ENCODE results near the gene POLRMT.
"Not testable (repeated sequence)": the region's sequence is repeated elsewhere in the genome, so short reads cannot be mapped to it uniquely, and the experiment has no call there.

The POLRMT gene

DNA sequence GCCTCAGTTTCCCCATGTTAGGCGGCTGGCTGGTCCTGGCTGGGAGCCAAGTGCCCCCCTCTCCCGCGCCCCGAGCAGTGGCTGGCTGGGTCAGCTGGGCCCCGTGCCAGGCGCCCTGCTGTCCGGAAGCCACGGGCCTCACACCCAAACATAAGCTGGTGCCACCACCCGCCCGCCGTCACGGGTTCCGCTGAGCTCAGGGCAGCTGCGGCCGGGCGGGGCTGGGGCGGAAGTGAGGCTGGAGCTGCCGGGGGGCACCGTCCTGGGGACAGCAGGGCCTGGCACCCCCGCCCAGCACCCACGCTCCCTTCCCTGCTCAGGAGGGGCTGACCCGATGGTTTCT, 24.4 kb downstream of the POLRMT start:
- ChIA-PET CTCF (no interaction called here), POLR2A (no interaction called here)
- TF ChIP-seq, protein P1, sequence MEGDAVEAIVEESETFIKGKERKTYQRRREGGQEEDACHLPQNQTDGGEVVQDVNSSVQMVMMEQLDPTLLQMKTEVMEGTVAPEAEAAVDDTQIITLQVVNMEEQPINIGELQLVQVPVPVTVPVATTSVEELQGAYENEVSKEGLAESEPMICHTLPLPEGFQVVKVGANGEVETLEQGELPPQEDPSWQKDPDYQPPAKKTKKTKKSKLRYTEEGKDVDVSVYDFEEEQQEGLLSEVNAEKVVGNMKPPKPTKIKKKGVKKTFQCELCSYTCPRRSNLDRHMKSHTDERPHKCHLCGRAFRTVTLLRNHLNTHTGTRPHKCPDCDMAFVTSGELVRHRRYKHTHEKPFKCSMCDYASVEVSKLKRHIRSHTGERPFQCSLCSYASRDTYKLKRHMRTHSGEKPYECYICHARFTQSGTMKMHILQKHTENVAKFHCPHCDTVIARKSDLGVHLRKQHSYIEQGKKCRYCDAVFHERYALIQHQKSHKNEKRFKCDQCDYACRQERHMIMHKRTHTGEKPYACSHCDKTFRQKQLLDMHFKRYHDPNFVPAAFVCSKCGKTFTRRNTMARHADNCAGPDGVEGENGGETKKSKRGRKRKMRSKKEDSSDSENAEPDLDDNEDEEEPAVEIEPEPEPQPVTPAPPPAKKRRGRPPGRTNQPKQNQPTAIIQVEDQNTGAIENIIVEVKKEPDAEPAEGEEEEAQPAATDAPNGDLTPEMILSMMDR (IDR thresholded peaks at IDR 0.05; ENCODE audit: insufficient read depth, low read length, missing control alignments): no peak

DNA sequence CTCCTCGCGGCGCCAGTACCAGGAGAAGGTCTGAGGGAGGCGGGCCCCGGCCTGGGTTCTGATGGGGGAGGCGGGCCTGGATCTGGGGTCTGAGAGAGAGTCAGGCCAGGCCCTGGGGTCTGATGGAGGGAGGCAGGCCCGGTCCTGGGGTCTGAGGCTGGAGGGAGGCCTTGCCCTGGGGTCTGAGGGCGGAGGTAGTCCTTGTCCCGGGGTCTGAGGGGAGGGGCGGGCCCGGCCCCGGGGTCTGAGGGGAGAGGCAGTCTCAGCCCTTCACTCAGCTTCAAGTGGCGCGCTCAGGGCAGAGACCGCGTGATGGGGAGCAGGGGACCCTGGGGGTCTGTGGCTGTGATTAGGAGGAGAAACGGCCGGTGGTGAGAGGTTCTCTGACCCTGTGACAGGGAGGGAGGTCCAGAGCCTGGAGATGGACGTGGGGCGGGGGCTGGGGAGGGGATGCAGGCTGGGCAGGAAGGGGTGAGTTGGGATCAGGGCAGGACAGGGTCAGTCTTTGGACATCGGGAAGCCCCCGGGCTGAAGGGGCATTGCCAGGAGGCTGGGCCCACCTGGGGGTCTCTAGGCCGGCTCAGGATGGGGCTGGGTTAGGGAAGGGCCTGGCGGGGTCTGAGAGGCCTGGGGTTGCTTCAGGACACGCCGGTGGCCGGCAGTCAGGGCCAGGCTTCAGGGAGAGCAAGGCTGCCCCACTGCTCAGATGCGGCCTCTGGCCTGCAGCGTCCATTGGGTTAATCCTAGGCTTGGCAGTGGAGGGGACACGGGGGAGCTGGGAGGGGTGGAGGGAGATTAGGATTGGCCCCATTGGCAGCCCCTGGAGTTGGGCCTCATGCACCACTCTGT, 25.0 kb downstream of the POLRMT start:
- TF ChIP-seq, protein P1 (IDR thresholded peaks at IDR 0.05; ENCODE audit: insufficient read depth, low read length, missing control alignments): no peak
- ChIA-PET CTCF (no interaction called here), POLR2A (no interaction called here)
- no peak for DNase-seq (ENCODE audit: low read depth, low spot score)
- H3K4me3 ChIP-seq (ENCODE audit: low read depth, low read length): no peak overlapping the region

More for the DNA sequence above, 24.4 kb downstream of the POLRMT start:
- no peak overlapping the region for H3K4me3 ChIP-seq (ENCODE audit: low read depth, low read length)
- no peak for DNase-seq (ENCODE audit: low read depth, low spot score)

DNA sequence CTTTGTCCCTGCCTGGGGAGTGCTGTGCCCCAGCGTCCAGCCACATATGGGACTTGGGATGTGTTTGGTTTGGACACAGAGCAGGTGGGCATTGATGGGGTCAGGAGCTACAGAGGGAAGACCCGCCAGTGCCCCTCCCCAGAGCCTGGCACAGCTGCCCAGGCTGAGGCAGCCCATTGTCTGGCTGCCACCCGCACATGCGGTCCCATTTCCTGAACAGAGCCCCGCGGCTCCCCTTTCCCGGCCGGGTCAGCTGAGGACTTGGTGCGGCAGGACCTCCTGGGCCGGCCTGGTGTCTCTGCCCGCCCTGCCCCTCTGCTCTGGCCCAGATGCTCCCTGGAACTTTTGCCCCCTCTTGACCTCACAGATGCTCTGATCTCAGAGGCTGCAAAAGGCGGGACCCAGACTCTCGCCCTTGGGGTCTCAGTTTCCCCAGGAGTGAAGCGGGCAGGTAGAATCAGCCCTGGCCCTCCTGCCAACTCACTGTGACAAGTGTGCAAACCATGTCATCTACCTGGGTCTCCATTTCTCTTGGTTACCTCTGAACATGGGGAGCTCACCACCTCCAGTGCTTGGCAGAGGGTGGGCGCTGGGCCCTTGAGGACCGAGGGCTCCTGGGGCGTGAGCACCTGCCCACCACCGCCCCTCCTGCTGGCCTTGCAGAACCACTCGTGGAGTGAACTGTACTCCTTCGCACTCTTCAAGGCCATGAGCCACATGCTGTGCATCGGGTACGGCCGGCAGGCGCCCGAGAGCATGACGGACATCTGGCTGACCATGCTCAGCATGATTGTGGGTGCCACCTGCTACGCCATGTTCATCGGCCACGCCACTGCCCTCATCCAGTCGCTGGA, 25.8 kb downstream of the POLRMT start:
- H3K4me3 ChIP-seq (ENCODE audit: low read depth, low read length): no peak overlapping the region
- TF ChIP-seq, protein P1 (IDR thresholded peaks at IDR 0.05; ENCODE audit: insufficient read depth, low read length, missing control alignments): no peak
- ChIA-PET CTCF (no interaction called here), POLR2A (no interaction called here)
- no peak for DNase-seq (ENCODE audit: low read depth, low spot score)

DNA sequence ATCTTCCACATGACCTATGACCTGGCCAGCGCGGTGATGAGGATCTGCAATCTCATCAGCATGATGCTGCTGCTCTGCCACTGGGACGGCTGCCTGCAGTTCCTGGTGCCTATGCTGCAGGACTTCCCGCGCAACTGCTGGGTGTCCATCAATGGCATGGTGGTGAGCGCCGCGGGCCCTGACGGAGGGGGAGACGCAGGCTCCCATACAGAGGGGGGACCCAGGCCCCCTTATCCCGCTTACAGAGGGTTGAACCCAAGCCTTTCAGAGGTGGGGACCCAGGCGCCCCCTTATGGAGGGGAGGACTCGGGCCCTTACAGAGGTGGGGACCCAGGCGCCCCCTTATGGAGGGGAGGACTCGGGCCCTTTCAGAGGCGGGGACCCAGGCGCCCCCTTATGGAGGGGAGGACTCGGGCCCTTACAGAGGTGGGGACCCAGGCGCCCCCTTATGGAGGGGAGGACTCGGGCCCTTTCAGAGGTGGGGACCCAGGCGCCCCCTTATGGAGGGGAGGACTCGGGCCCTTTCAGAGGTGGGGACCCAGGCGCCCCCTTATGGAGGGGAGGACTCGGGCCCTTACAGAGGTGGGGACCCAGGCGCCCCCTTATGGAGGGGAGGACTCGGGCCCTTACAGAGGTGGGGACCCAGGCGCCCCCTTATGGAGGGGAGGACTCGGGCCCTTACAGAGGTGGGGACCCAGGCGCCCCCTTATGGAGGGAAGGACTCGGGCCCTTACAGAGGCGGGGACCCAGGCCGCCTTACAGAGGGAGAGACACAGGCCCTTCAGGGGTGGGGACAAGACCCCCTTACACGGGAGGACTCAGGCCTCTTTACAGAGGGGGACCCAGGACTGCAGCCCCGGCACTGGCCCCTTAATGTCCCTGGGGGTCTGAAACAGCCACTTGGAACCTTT, 28.0 kb downstream of the POLRMT start:
- CTCF ChIA-PET; DNase-seq (ENCODE audit: low read depth, low spot score); H3K4me3 ChIP-seq (ENCODE audit: low read depth, low read length); POLR2A ChIA-PET: not testable (repeated sequence)

DNA sequence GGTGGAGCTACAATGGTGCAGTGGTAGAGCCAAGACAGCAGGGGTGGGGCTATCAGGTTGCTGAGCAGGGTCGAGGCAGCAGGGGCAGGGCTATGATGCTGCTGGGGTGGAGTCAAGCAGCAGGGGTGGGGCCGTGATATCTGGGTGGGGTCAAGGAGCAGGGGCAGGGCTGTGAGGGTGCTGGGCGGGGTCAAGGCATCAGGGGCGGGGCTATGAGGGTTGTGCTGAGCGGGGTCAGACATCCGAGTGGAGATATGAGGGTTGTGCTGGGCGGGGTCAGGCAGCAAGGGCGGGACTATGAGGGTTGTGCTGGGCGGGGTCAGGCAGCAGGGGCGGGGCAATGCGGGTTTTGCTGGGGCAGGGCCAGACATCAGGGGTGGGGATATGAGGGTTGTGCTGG, 29.0 kb downstream of the POLRMT start:
- no peak for DNase-seq (ENCODE audit: low read depth, low spot score)
- ChIA-PET CTCF (interaction anchor here (1.0 kb wide), 1 partner anchor 16 kb away, joined by 3 read pairs; no protein-coding TSS in a partner anchor), POLR2A (no interaction called here)
- H3K4me3 ChIP-seq (ENCODE audit: low read depth, low read length): no peak overlapping the region
- TF ChIP-seq, protein P1 (IDR thresholded peaks at IDR 0.05; ENCODE audit: insufficient read depth, low read length, missing control alignments): no peak

DNA sequence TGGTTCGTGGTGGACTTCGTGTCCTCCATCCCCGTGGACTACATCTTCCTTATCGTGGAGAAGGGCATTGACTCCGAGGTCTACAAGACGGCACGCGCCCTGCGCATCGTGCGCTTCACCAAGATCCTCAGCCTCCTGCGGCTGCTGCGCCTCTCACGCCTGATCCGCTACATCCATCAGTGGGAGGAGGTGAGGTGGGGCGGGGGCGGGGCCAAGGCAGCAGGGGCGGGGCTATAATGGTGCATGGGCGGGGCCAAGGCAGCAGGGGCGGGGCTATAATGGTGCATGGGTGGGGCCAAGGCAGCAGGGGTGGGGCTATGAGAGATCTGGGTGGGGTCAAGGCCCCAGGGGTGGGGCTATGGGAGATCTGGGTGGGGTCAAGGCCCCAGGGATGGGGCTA, 29.6 kb downstream of the POLRMT start:
- POLR2A ChIA-PET; DNase-seq (ENCODE audit: low read depth, low spot score); H3K4me3 ChIP-seq (ENCODE audit: low read depth, low read length): not testable (repeated sequence)
- CTCF ChIA-PET: interaction anchor here (1.0 kb wide), 1 partner anchor 16 kb away, joined by 3 read pairs; no protein-coding TSS in a partner anchor

DNA sequence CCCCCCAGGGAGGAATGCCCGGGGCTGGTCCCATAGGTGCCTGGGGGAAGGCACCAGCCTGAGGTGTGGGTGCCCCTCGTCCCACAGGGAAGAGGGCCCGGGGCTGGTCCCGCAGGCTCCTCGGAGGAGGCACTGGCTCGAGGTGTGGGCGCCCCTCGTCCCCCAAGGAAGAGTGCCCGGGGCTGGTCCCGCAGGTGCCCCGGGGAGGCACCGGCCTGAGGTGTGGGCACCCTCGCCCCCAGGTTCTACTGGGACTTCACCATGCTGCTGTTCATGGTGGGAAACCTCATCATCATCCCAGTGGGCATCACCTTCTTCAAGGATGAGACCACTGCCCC, 30.1 kb downstream of the POLRMT start:
- CTCF ChIA-PET; H3K4me3 ChIP-seq (ENCODE audit: low read depth, low read length); DNase-seq (ENCODE audit: low read depth, low spot score); POLR2A ChIA-PET: not testable (repeated sequence)
